Naive thymus-derived CD4-positive, alpha-beta T cell (primary cell): Measurements from ENCODE around the gene DBNL. TPM values are rescaled to one million over a fixed set of nuclear protein-coding genes. Genes with fewer than 3 reads are reported as not detected.
A peak's percentile ranks its signal among the peaks of the same experiment; 100 is the strongest.

Experiments used
- ATAC-seq: fragments of 150-1000 bp; cut with Tn5 transposase; 2 replicates; pipeline ENCODE4 v1.10.0; 2021; ENCODE audit warnings: mild to moderate bottlenecking, moderate library complexity
- CTCF ChIA-PET: fragments of 350-600 bp; sonication (Branson Sonifier 250); formaldehyde crosslinking; loops from one replicate; lab custom pipeline; 2021; ENCODE audit warnings: antibody characterized with exemption; lab: Charles Lee
- POLR2A ChIA-PET: fragments of 350-600 bp; sonication (Branson Sonifier 250); formaldehyde crosslinking; loops from one replicate; lab custom pipeline; 2021; ENCODE audit warnings: antibody characterized with exemption, inconsistent platforms; lab: Charles Lee
- DNase-seq, 9 donors: peaks; one replicate each; pipeline versions ENCODE4 v3.0.0 to v3.0.0-alpha.2; 2020 to 2022; ENCODE audit warnings: mixed read lengths in 1 of 9
- H3K27ac ChIP-seq: one replicate; pipeline ENCODE4 v1.7.0; 2013; ENCODE audit warnings: mild to moderate bottlenecking, low read depth, low read length, moderate library complexity
- H3K27me3 ChIP-seq, 2 donors: one replicate each; pipeline ENCODE4 v1.7.0; 2013; ENCODE audit warnings: low read length in 2 of 2, mild to moderate bottlenecking in 2 of 2, moderate library complexity in 2 of 2; ENCODE audit not compliant: control insufficient read depth in 2 of 2, insufficient read depth in 2 of 2
- H3K36me3 ChIP-seq, 3 experiments: 1 replicate in 2 of 3; 2 replicates in 1 of 3; pipeline ENCODE4 v1.7.0; 2013; ENCODE audit warnings: low read length in 3 of 3, mild to moderate bottlenecking in 3 of 3, moderate library complexity in 1 of 3; ENCODE audit not compliant: insufficient read depth in 3 of 3, control insufficient read depth in 2 of 3
- H3K4me1 ChIP-seq, 2 donors: one replicate each; pipeline ENCODE4 v1.7.0; 2013; ENCODE audit warnings: low read length in 2 of 2, mild to moderate bottlenecking in 2 of 2, moderate library complexity in 1 of 2; ENCODE audit not compliant: control insufficient read depth in 2 of 2, insufficient read depth in 2 of 2
- H3K4me3 ChIP-seq: 2 replicates; pipeline ENCODE4 v1.7.0; 2013; ENCODE audit warnings: mild to moderate bottlenecking, low read length
- H3K9me3 ChIP-seq, 3 experiments: 1 replicate in 2 of 3; 2 replicates in 1 of 3; pipeline ENCODE4 v1.7.0; 2013; ENCODE audit warnings: low read length in 3 of 3; ENCODE audit not compliant: control insufficient read depth in 2 of 3
- H3K27ac Mint-ChIP-seq, 9 donors: one replicate each; pipeline ENCODE4 v1.8.0; 2020 to 2022; ENCODE audit warnings: mixed read lengths in 9 of 9, mild to moderate bottlenecking in 8 of 9, moderate library complexity in 5 of 9, inconsistent platforms in 2 of 9
- H3K27me3 Mint-ChIP-seq, 5 donors: one replicate each; pipeline ENCODE4 v1.8.0; 2021 to 2022; ENCODE audit warnings: mixed read lengths in 5 of 5, mild to moderate bottlenecking in 1 of 5
- H3K36me3 Mint-ChIP-seq, 5 donors: one replicate each; pipeline ENCODE4 v1.8.0; 2020 to 2022; ENCODE audit warnings: mixed read lengths in 5 of 5, mild to moderate bottlenecking in 3 of 5, inconsistent platforms in 1 of 5
- H3K4me1 Mint-ChIP-seq, 7 donors: one replicate each; pipeline ENCODE4 v1.8.0; 2020 to 2022; ENCODE audit warnings: mixed read lengths in 7 of 7, mild to moderate bottlenecking in 3 of 7, inconsistent platforms in 1 of 7
- H3K4me3 Mint-ChIP-seq, 10 donors: one replicate each; pipeline ENCODE4 v1.8.0; 2020 to 2022; ENCODE audit warnings: mild to moderate bottlenecking in 10 of 10, mixed read lengths in 10 of 10, moderate library complexity in 6 of 10, inconsistent platforms in 2 of 10
- H3K9me3 Mint-ChIP-seq, 11 donors: one replicate each; pipeline ENCODE4 v1.8.0; 2020 to 2022; ENCODE audit warnings: mixed read lengths in 11 of 11, mild to moderate bottlenecking in 4 of 11, inconsistent platforms in 1 of 11, moderate library complexity in 1 of 11
- intact Hi-C, 2 donors: fragments of 100-400 bp; cut with micrococcal nuclease; formaldehyde crosslinking; loops; one replicate each; pipeline ENCODE4 v1.15.1; 2023
- polyA plus RNA-seq, 2 donors: library from polyadenylated mRNA; unstranded; fragments of 300-500 nt; fragmentation: Illumina TruSeq; gene quantifications; one replicate each; pipeline ENCODE4 v1.2.3, GENCODE V29; 2021
- total RNA-seq, 6 experiments: library from RNA in 5 of 6; stranded (reverse) in 5 of 6; gene quantifications; 1 replicate in 5 of 6; 2 replicates in 1 of 6; pipeline ENCODE4 v1.2.3 and lab custom pipeline; 2021 to 2026

Gene DBNL
- total and polyA plus RNA-seq, 7 experiments from 2014 or later = 112 to 217 (median 170) TPM

GRCh38 chr7:44104860-44105771 is 60.6 kb downstream of the DBNL start:
- peak overlapping the region; percentile 69 to 91 (median 82) for H3K4me3 Mint-ChIP-seq
- Histone ChIP-seq H3K27me3 (no peaks in the 10 kb centered on the region), H3K4me1 (no peaks in the 10 kb centered on the region), H3K36me3 (peaks cover 0 to 22% (median 0%) of the 10 kb centered on the region in 3 experiments), H3K4me3 (peak overlapping the region; percentile 53), H3K27ac (peak overlapping the region; percentile 72), H3K9me3 (no peaks in the 10 kb centered on the region)
- POLR2A ChIA-PET = interaction anchor here (0.8 to 2.0 kb wide), 6 partner anchors 12 to 52 kb away, joined by 3 to 8 read pairs (median 4); partner anchors contain the start of genes PGAM2 and POLD2
- ATAC-seq = peak; percentile 24
- CTCF ChIA-PET = no interaction called here
- H3K9me3 Mint-ChIP-seq = peaks cover 0 to 2% (median 0%) of the 10 kb centered on the region in 11 donors
- peaks cover 7 to 28% (median 16%) of the 10 kb centered on the region in 7 donors for H3K4me1 Mint-ChIP-seq
- H3K36me3 Mint-ChIP-seq = no peaks in the 10 kb centered on the region
- DNase-seq = peak in 1 of 9 donors; percentile 24
- H3K27ac Mint-ChIP-seq = peak overlapping the region; percentile 55 to 93 (median 89)
- intact Hi-C loops = loop anchor here (1.0 to 2.0 kb wide), 3 partner anchors 18 to 22 kb away; partner anchors contain the start of genes POLD2 (in 2 of the 2) and POLM (in 1 of the 2)
- peaks cover 0 to 24% (median 0%) of the 10 kb centered on the region in 5 donors for H3K27me3 Mint-ChIP-seq

- intact Hi-C loops = loop anchor here (2.0 kb wide), 2 partner anchors 17 to 23 kb away; partner anchors contain the start of genes POLD2 (in 1 of the 2) and POLM (in 1 of the 2)
- H3K36me3 Mint-ChIP-seq = no peaks in the 10 kb centered on the region
- H3K4me1 ChIP-seq = no peaks in the 10 kb centered on the region
Observed at GRCh38 chr7:44105832-44106231, 61.3 kb downstream of the DBNL start.

GRCh38 chr7:44106311-44107065 is 62.0 kb downstream of the DBNL start:
- H3K4me3 Mint-ChIP-seq = peak overlapping the region in 6 of 10 donors; percentile 23 to 81 (median 75)
- H3K4me3 ChIP-seq = no peak overlapping the region
- intact Hi-C loops = no loop called here
- no peaks in the 10 kb centered on the region for H3K4me1 ChIP-seq
- H3K9me3 Mint-ChIP-seq = peaks cover 0 to 2% (median 0%) of the 10 kb centered on the region in 11 donors
- CTCF ChIA-PET = no interaction called here
- no peak for ATAC-seq
- peaks cover 0 to 35% (median 0%) of the 10 kb centered on the region in 3 experiments for H3K36me3 ChIP-seq
- DNase-seq = no peak
- peaks cover 0 to 24% (median 0%) of the 10 kb centered on the region in 5 donors for H3K27me3 Mint-ChIP-seq
- H3K27me3 ChIP-seq = no peaks in the 10 kb centered on the region
- H3K9me3 ChIP-seq = no peaks in the 10 kb centered on the region
- peak overlapping the region; percentile 21 for H3K27ac ChIP-seq
- H3K4me1 Mint-ChIP-seq = peaks cover 7 to 28% (median 16%) of the 10 kb centered on the region in 7 donors
- no peaks in the 10 kb centered on the region for H3K36me3 Mint-ChIP-seq
- POLR2A ChIA-PET = interaction anchor here (1.3 to 2.0 kb wide), 2 partner anchors 38 to 53 kb away, joined by 3 to 8 read pairs; no protein-coding TSS in a partner anchor
- peak overlapping the region in 7 of 9 donors; percentile 62 to 92 (median 89) for H3K27ac Mint-ChIP-seq

More at GRCh38 chr7:44105832-44106231, 61.3 kb downstream of the DBNL start:
- Mint-ChIP-seq H3K27ac (peak overlapping the region in 8 of 9 donors; percentile 62 to 92 (median 88)), H3K4me3 (peak overlapping the region; percentile 68 to 88 (median 80)), H3K9me3 (peaks cover 0 to 2% (median 0%) of the 10 kb centered on the region in 11 donors), H3K4me1 (peaks cover 7 to 28% (median 16%) of the 10 kb centered on the region in 7 donors), H3K27me3 (peaks cover 0 to 24% (median 0%) of the 10 kb centered on the region in 5 donors)
- no peak for ATAC-seq
- Histone ChIP-seq H3K27ac (no peak overlapping the region), H3K27me3 (no peaks in the 10 kb centered on the region), H3K4me3 (no peak overlapping the region), H3K36me3 (peaks cover 0 to 29% (median 0%) of the 10 kb centered on the region in 3 experiments), H3K9me3 (no peaks in the 10 kb centered on the region)
- POLR2A ChIA-PET = interaction anchor here (0.8 to 2.0 kb wide), 4 partner anchors 11 to 52 kb away, joined by 3 to 8 read pairs (median 6); partner anchors contain the start of gene POLD2
- CTCF ChIA-PET = no interaction called here
- DNase-seq = no peak

- H3K4me1 Mint-ChIP-seq = peaks cover 7 to 25% (median 16%) of the 10 kb centered on the region in 7 donors
- POLR2A ChIA-PET = no interaction called here
Observed at GRCh38 chr7:44107116-44107960, 62.8 kb downstream of the DBNL start.

GRCh38 chr7:44107961-44108767 is 63.7 kb downstream of the DBNL start:
- Histone ChIP-seq H3K4me1 (no peaks in the 10 kb centered on the region), H3K9me3 (no peaks in the 10 kb centered on the region), H3K36me3 (peaks cover 0 to 52% (median 0%) of the 10 kb centered on the region in 3 experiments), H3K4me3 (no peak overlapping the region), H3K27ac (no peak overlapping the region), H3K27me3 (no peaks in the 10 kb centered on the region)
- Mint-ChIP-seq H3K4me1 (peaks cover 7 to 20% (median 16%) of the 10 kb centered on the region in 7 donors), H3K27ac (peak overlapping the region in 2 of 9 donors; percentile 36 to 60), H3K9me3 (peaks cover 0 to 2% (median 0%) of the 10 kb centered on the region in 11 donors), H3K27me3 (peaks cover 0 to 17% (median 0%) of the 10 kb centered on the region in 5 donors), H3K4me3 (no peak overlapping the region), H3K36me3 (peaks cover 0 to 8% (median 0%) of the 10 kb centered on the region in 5 donors)
- CTCF ChIA-PET = no interaction called here
- POLR2A ChIA-PET = no interaction called here
- intact Hi-C loops = no loop called here
- DNase-seq (no peak), ATAC-seq (no peak)

More at GRCh38 chr7:44107116-44107960, 62.8 kb downstream of the DBNL start:
- Mint-ChIP-seq H3K4me3 (no peak overlapping the region), H3K9me3 (peaks cover 0 to 2% (median 0%) of the 10 kb centered on the region in 11 donors), H3K36me3 (peaks cover 0 to 3% (median 0%) of the 10 kb centered on the region in 5 donors), H3K27ac (no peak overlapping the region), H3K27me3 (peaks cover 0 to 21% (median 0%) of the 10 kb centered on the region in 5 donors)
- H3K36me3 ChIP-seq = peaks cover 0 to 44% (median 0%) of the 10 kb centered on the region in 3 experiments
- peak overlapping the region; percentile 21 for H3K27ac ChIP-seq
- no peaks in the 10 kb centered on the region for H3K9me3 ChIP-seq
- no peak overlapping the region for H3K4me3 ChIP-seq
- DNase-seq (no peak), ATAC-seq (no peak)
- intact Hi-C loops = no loop called here
- CTCF ChIA-PET = no interaction called here
- H3K27me3 ChIP-seq = no peaks in the 10 kb centered on the region
- no peaks in the 10 kb centered on the region for H3K4me1 ChIP-seq
